Measurements from ENCODE around the gene RAD51.

Gene RAD51

DNA sequence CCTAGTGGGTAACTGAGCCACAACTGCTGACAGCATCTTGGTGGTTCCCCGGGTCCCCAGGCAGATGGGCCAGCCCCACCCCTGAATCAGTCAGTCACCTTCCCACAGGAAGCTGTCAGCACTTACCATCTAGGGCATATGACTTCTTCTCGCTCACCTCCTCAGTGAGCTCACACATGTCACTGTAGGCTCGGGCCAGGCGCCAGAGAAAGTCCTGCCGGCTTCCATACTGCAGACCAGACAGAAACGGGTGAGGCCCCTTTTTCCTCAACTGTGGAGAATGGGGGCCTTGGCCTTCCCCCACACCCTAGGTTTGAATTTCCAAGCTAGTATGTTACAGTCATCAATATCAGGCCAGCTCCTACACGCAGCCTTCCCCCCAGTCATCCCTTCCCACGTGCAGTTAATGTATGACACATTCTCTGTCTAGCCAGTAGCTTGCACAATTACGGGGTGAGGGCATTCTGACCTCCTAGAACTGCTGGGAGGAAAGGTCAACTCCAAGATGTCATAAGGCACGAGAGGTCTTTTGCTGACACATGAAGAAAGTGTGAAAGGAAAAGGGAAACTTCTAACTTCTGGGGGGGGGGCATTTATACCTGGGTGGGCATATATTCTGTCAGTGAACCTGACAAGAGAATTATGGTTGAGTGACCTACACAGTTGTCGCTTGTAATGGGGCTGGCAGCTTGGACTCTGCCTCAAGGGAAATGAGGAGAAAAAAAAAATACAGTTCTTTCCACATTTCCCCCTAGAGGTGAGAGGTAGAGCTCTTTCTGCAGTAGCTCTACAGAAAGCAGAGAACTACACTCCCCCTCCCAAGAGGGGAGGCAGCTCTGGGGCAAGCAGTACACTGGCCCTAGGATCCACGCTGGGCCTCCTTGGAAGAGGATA, 49.2 kb downstream of the RAD51 start (continued):
- TF ChIP-seq ISL1 (CRISPR knock-in tag; IDR thresholded peaks at IDR 0.05) (no peak), ZC3H10 (CRISPR knock-in tag; IDR thresholded peaks at IDR 0.05) (no peak), ZFP3 (CRISPR knock-in tag; IDR thresholded peaks at IDR 0.05) (no peak), ZFP30 (CRISPR knock-in tag; IDR thresholded peaks at IDR 0.05) (no peak), CSDC2 (CRISPR knock-in tag; IDR thresholded peaks at IDR 0.05) (no peak), PPARA (CRISPR knock-in tag; IDR thresholded peaks at IDR 0.05; ENCODE audit: borderline replicate concordance) (no peak), GLIS3 (CRISPR knock-in tag; IDR thresholded peaks at IDR 0.05) (no peak), ZNF8 (CRISPR knock-in tag; IDR thresholded peaks at IDR 0.05) (no peak)
- TF ChIP-seq, protein P1, sequence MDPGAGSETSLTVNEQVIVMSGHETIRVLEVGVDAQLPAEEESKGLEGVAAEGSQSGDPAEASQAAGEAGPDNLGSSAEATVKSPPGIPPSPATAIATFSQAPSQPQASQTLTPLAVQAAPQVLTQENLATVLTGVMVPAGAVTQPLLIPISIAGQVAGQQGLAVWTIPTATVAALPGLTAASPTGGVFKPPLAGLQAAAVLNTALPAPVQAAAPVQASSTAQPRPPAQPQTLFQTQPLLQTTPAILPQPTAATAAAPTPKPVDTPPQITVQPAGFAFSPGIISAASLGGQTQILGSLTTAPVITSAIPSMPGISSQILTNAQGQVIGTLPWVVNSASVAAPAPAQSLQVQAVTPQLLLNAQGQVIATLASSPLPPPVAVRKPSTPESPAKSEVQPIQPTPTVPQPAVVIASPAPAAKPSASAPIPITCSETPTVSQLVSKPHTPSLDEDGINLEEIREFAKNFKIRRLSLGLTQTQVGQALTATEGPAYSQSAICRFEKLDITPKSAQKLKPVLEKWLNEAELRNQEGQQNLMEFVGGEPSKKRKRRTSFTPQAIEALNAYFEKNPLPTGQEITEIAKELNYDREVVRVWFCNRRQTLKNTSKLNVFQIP (CRISPR knock-in tag; IDR thresholded peaks at IDR 0.05; ENCODE audit: borderline replicate concordance, low read depth), result no peak

DNA sequence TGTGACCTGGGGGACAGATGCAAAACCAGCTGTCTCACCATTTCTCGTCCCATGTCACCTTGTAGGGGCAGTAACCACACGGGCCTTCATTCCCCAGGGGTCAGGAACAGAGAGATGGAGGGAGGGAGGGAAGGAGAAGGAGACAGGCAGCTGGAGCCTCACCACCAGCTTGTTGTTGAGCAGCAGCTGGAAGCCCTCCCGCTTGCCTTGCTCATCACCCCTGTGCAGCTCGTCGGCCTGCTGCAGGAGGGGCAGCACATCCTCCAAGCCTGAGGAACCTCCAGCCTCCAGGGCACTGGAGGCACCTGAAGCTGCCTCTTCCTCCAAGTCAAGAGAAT, 49.8 kb downstream of the RAD51 start:
- ATAC-seq, result no peak
- TF ChIP-seq ZNF70 (CRISPR knock-in tag; IDR thresholded peaks at IDR 0.05) (no peak), BACH2 (CRISPR knock-in tag; IDR thresholded peaks at IDR 0.05; ENCODE audit: borderline replicate concordance) (no peak), TCF4 (CRISPR knock-in tag; IDR thresholded peaks at IDR 0.05; ENCODE audit: borderline replicate concordance) (no peak), SNAI2 (CRISPR knock-in tag; IDR thresholded peaks at IDR 0.05) (no peak), TOX (CRISPR knock-in tag; IDR thresholded peaks at IDR 0.05; ENCODE audit: borderline replicate concordance) (no peak), ESRRG (CRISPR knock-in tag; IDR thresholded peaks at IDR 0.05) (no peak), ZFP3 (CRISPR knock-in tag; IDR thresholded peaks at IDR 0.05) (no peak), ZNF565 (CRISPR knock-in tag; conservative IDR thresholded peaks at IDR 0.05; ENCODE audit: low read depth) (no peak), ZFP30 (CRISPR knock-in tag; IDR thresholded peaks at IDR 0.05) (no peak), ARNTL (CRISPR knock-in tag; IDR thresholded peaks at IDR 0.05; ENCODE audit: borderline replicate concordance, low read depth) (no peak), CSDC2 (CRISPR knock-in tag; IDR thresholded peaks at IDR 0.05) (no peak), RARB (CRISPR knock-in tag; IDR thresholded peaks at IDR 0.05) (no peak), ISL1 (CRISPR knock-in tag; IDR thresholded peaks at IDR 0.05) (no peak)
- TF ChIP-seq, protein P2, sequence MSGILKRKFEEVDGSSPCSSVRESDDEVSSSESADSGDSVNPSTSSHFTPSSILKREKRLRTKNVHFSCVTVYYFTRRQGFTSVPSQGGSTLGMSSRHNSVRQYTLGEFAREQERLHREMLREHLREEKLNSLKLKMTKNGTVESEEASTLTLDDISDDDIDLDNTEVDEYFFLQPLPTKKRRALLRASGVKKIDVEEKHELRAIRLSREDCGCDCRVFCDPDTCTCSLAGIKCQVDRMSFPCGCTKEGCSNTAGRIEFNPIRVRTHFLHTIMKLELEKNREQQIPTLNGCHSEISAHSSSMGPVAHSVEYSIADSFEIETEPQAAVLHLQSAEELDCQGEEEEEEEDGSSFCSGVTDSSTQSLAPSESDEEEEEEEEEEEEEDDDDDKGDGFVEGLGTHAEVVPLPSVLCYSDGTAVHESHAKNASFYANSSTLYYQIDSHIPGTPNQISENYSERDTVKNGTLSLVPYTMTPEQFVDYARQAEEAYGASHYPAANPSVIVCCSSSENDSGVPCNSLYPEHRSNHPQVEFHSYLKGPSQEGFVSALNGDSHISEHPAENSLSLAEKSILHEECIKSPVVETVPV (CRISPR knock-in tag; IDR thresholded peaks at IDR 0.05), result no peak
- TF ChIP-seq, protein P1 (CRISPR knock-in tag; IDR thresholded peaks at IDR 0.05; ENCODE audit: borderline replicate concordance, low read depth), result no peak
- TF ChIP-seq, protein P3, sequence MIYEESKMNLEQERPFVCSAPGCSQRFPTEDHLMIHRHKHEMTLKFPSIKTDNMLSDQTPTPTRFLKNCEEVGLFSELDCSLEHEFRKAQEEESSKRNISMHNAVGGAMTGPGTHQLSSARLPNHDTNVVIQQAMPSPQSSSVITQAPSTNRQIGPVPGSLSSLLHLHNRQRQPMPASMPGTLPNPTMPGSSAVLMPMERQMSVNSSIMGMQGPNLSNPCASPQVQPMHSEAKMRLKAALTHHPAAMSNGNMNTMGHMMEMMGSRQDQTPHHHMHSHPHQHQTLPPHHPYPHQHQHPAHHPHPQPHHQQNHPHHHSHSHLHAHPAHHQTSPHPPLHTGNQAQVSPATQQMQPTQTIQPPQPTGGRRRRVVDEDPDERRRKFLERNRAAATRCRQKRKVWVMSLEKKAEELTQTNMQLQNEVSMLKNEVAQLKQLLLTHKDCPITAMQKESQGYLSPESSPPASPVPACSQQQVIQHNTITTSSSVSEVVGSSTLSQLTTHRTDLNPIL (CRISPR knock-in tag; IDR thresholded peaks at IDR 0.05; ENCODE audit: low read depth), result no peak
- TF ChIP-seq, protein P4, sequence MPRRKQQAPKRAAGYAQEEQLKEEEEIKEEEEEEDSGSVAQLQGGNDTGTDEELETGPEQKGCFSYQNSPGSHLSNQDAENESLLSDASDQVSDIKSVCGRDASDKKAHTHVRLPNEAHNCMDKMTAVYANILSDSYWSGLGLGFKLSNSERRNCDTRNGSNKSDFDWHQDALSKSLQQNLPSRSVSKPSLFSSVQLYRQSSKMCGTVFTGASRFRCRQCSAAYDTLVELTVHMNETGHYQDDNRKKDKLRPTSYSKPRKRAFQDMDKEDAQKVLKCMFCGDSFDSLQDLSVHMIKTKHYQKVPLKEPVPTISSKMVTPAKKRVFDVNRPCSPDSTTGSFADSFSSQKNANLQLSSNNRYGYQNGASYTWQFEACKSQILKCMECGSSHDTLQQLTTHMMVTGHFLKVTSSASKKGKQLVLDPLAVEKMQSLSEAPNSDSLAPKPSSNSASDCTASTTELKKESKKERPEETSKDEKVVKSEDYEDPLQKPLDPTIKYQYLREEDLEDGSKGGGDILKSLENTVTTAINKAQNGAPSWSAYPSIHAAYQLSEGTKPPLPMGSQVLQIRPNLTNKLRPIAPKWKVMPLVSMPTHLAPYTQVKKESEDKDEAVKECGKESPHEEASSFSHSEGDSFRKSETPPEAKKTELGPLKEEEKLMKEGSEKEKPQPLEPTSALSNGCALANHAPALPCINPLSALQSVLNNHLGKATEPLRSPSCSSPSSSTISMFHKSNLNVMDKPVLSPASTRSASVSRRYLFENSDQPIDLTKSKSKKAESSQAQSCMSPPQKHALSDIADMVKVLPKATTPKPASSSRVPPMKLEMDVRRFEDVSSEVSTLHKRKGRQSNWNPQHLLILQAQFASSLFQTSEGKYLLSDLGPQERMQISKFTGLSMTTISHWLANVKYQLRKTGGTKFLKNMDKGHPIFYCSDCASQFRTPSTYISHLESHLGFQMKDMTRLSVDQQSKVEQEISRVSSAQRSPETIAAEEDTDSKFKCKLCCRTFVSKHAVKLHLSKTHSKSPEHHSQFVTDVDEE (CRISPR knock-in tag; IDR thresholded peaks at IDR 0.05), result no peak

Data from SK-N-SH treated with all-trans-retinoic acid at 6 μM for 48 hours (cell line).